ENCODE data around the gene LY6G6F.
A peak's percentile ranks its signal among the peaks of the same experiment; 100 is the strongest.

Gene LY6G6F

GRCh38 chr6:31680226-31681134, 26.2 kb upstream of the LY6G6F start, which contains the start of gene LY6G5C:
Gene LY6G5C (minus strand): TSS chr6:31681067. CDS start chr6:31680373, 694 bp downstream.
- Histone ChIP-seq H3K27ac (replicated peaks; ENCODE audit: low read length) (no peak within 1 kb of the TSS), H3K9ac (ENCODE audit: low read depth, low read length, poor library complexity) (peak within 1 kb of the TSS; percentile 91), H3K4me2 (ENCODE audit: insufficient read depth, low read length, poor library complexity, severe bottlenecking) (peak within 1 kb of the TSS; percentile 87), H2BK15ac (ENCODE audit: low read length) (peak within 1 kb of the TSS; percentile 15), H3K4me1 (ENCODE audit: control insufficient read depth in 2 of 2, insufficient read depth in 1 of 2, low read depth in 1 of 2, low read length in 2 of 2) (peaks cover 4 to 9% of the 10 kb centered on the region in 2 donors), H3K4ac (ENCODE audit: low read length) (no peak within 1 kb of the TSS), H2AK5ac (ENCODE audit: low read depth, low read length) (peak within 1 kb of the TSS; percentile 47), H3K18ac (ENCODE audit: low read length) (peak within 1 kb of the TSS; percentile 88), H4K8ac (ENCODE audit: low read depth, low read length) (no peak within 1 kb of the TSS), H3K79me1 (ENCODE audit: low read depth, low read length) (no peaks in the 10 kb centered on the region), H3K36me3 (replicated peaks in 1 of 2; ENCODE audit: control insufficient read depth in 2 of 2, insufficient read depth in 2 of 2, low read length in 2 of 2) (peaks cover 0 to 27% of the 10 kb centered on the region in 2 donors), H3K23ac (ENCODE audit: low read depth, low read length, poor library complexity) (peak within 1 kb of the TSS; percentile 57), H3K14ac (ENCODE audit: low read length) (peak within 1 kb of the TSS; percentile 44), H2BK12ac (ENCODE audit: low read length) (no peak within 1 kb of the TSS), H3K9me3 (replicated peaks in 1 of 2; ENCODE audit: control insufficient read depth in 2 of 2, insufficient read depth in 1 of 2, low read depth in 1 of 2, low read length in 2 of 2) (no peaks in the 10 kb centered on the region), H2BK5ac (ENCODE audit: low read length) (peak within 1 kb of the TSS; percentile 63), H3K27me3 (ENCODE audit: control insufficient read depth in 3 of 3, insufficient read depth in 3 of 3, low read depth in 1 of 3, low read length in 3 of 3) (peaks cover 0 to 16% (median 7%) of the 10 kb centered on the region in 3 experiments), H4K91ac (ENCODE audit: low read depth, low read length, poor library complexity) (no peak within 1 kb of the TSS), H2BK120ac (ENCODE audit: low read depth, low read length) (no peak within 1 kb of the TSS), H3K4me3 (ENCODE audit: low read length in 2 of 2) (peak within 1 kb of the TSS in 1 of 2 donors; percentile 73), H2AFZ (ENCODE audit: low read length) (peak within 1 kb of the TSS; percentile 69)
- peak; percentile 56 for DNase-seq (ENCODE audit: low spot score)
- WGBS, 2 donors (ENCODE audit: extremely low coverage in 2 of 2, insufficient read length in 2 of 2, insufficient replicate concordance in 1 of 2), result no CpG with 5 or more reads among the region's 17 CpGs

GRCh38 chr6:31681135-31681671, 25.5 kb upstream of the LY6G6F start:
- H3K23ac ChIP-seq (ENCODE audit: low read depth, low read length, poor library complexity), result no peak overlapping the region
- H3K27ac ChIP-seq (replicated peaks; ENCODE audit: low read length), result no peak overlapping the region
- H2BK15ac ChIP-seq (ENCODE audit: low read length), result peak overlapping the region; percentile 15
- no CpG with 5 or more reads among the region's 40 CpGs for WGBS, 2 donors (ENCODE audit: extremely low coverage in 2 of 2, insufficient read length in 2 of 2, insufficient replicate concordance in 1 of 2)
- peak overlapping the region; percentile 63 for H2BK5ac ChIP-seq (ENCODE audit: low read length)
- H4K8ac ChIP-seq (ENCODE audit: low read depth, low read length), result no peak overlapping the region
- H2AFZ ChIP-seq (ENCODE audit: low read length), result no peak overlapping the region
- peaks cover 4 to 9% of the 10 kb centered on the region in 2 donors for H3K4me1 ChIP-seq (ENCODE audit: control insufficient read depth in 2 of 2, insufficient read depth in 1 of 2, low read depth in 1 of 2, low read length in 2 of 2)
- H3K9ac ChIP-seq (ENCODE audit: low read depth, low read length, poor library complexity), result peak overlapping the region; percentile 91
- H3K18ac ChIP-seq (ENCODE audit: low read length), result peak overlapping the region; percentile 88
- H2AK5ac ChIP-seq (ENCODE audit: low read depth, low read length), result peak overlapping the region; percentile 47
- no peaks in the 10 kb centered on the region for H3K79me1 ChIP-seq (ENCODE audit: low read depth, low read length)
- H2BK120ac ChIP-seq (ENCODE audit: low read depth, low read length), result no peak overlapping the region
- DNase-seq (ENCODE audit: low spot score), result no peak
- H3K4me3 ChIP-seq (ENCODE audit: low read length in 2 of 2), result peak overlapping the region in 1 of 2 donors; percentile 73
- no peaks in the 10 kb centered on the region for H3K9me3 ChIP-seq (replicated peaks in 1 of 2; ENCODE audit: control insufficient read depth in 2 of 2, insufficient read depth in 1 of 2, low read depth in 1 of 2, low read length in 2 of 2)
- H3K14ac ChIP-seq (ENCODE audit: low read length), result peak overlapping the region; percentile 44
- H4K91ac ChIP-seq (ENCODE audit: low read depth, low read length, poor library complexity), result no peak overlapping the region
- peak overlapping the region; percentile 87 for H3K4me2 ChIP-seq (ENCODE audit: insufficient read depth, low read length, poor library complexity, severe bottlenecking)
- H2BK12ac ChIP-seq (ENCODE audit: low read length), result no peak overlapping the region
- peaks cover 0 to 33% of the 10 kb centered on the region in 2 donors for H3K36me3 ChIP-seq (replicated peaks in 1 of 2; ENCODE audit: control insufficient read depth in 2 of 2, insufficient read depth in 2 of 2, low read length in 2 of 2)
- H3K27me3 ChIP-seq (ENCODE audit: control insufficient read depth in 3 of 3, insufficient read depth in 3 of 3, low read depth in 1 of 3, low read length in 3 of 3), result peaks cover 0 to 16% (median 7%) of the 10 kb centered on the region in 3 experiments
- H3K4ac ChIP-seq (ENCODE audit: low read length), result no peak overlapping the region

- WGBS, 2 donors (ENCODE audit: extremely low coverage in 2 of 2, insufficient read length in 2 of 2, insufficient replicate concordance in 1 of 2), result no CpG with 5 or more reads among the region's 13 CpGs
- no peak overlapping the region for H2BK12ac ChIP-seq (ENCODE audit: low read length)
- H3K4ac ChIP-seq (ENCODE audit: low read length), result no peak overlapping the region
- H3K4me1 ChIP-seq (ENCODE audit: control insufficient read depth in 2 of 2, insufficient read depth in 1 of 2, low read depth in 1 of 2, low read length in 2 of 2), result peaks cover 4 to 9% of the 10 kb centered on the region in 2 donors
- no peaks in the 10 kb centered on the region for H3K9me3 ChIP-seq (replicated peaks in 1 of 2; ENCODE audit: control insufficient read depth in 2 of 2, insufficient read depth in 1 of 2, low read depth in 1 of 2, low read length in 2 of 2)
- no peak overlapping the region for H4K8ac ChIP-seq (ENCODE audit: low read depth, low read length)
- H3K4me2 ChIP-seq (ENCODE audit: insufficient read depth, low read length, poor library complexity, severe bottlenecking), result peak overlapping the region; percentile 82
- no peaks in the 10 kb centered on the region for H3K79me1 ChIP-seq (ENCODE audit: low read depth, low read length)
- no peak overlapping the region for H2AFZ ChIP-seq (ENCODE audit: low read length)
- H2BK5ac ChIP-seq (ENCODE audit: low read length), result no peak overlapping the region
- no peak overlapping the region for H2BK15ac ChIP-seq (ENCODE audit: low read length)
- no peak overlapping the region for H4K91ac ChIP-seq (ENCODE audit: low read depth, low read length, poor library complexity)
- peak overlapping the region; percentile 18 for H3K18ac ChIP-seq (ENCODE audit: low read length)
- no peak overlapping the region for H3K14ac ChIP-seq (ENCODE audit: low read length)
- peak overlapping the region; percentile 65 for H2AK5ac ChIP-seq (ENCODE audit: low read depth, low read length)
- no peak overlapping the region for H3K27ac ChIP-seq (replicated peaks; ENCODE audit: low read length)
- no peak overlapping the region for H2BK120ac ChIP-seq (ENCODE audit: low read depth, low read length)
- peaks cover 16 to 57% of the 10 kb centered on the region in 2 donors for H3K36me3 ChIP-seq (replicated peaks in 1 of 2; ENCODE audit: control insufficient read depth in 2 of 2, insufficient read depth in 2 of 2, low read length in 2 of 2)
- no peak for DNase-seq (ENCODE audit: low spot score)
- H3K9ac ChIP-seq (ENCODE audit: low read depth, low read length, poor library complexity), result peak overlapping the region; percentile 22
- peaks cover 0 to 16% (median 7%) of the 10 kb centered on the region in 3 experiments for H3K27me3 ChIP-seq (ENCODE audit: control insufficient read depth in 3 of 3, insufficient read depth in 3 of 3, low read depth in 1 of 3, low read length in 3 of 3)
- H3K23ac ChIP-seq (ENCODE audit: low read depth, low read length, poor library complexity), result peak overlapping the region; percentile 61
- H3K4me3 ChIP-seq (ENCODE audit: low read length in 2 of 2), result no peak overlapping the region
Measured at GRCh38 chr6:31683591-31683990, 23.1 kb upstream of the LY6G6F start.

- Histone ChIP-seq H4K91ac (ENCODE audit: low read depth, low read length, poor library complexity) (no peak overlapping the region), H3K79me1 (ENCODE audit: low read depth, low read length) (no peaks in the 10 kb centered on the region), H3K4ac (ENCODE audit: low read length) (no peak overlapping the region), H3K4me3 (ENCODE audit: low read length in 2 of 2) (no peak overlapping the region), H3K9ac (ENCODE audit: low read depth, low read length, poor library complexity) (no peak overlapping the region), H2BK15ac (ENCODE audit: low read length) (no peak overlapping the region), H4K8ac (ENCODE audit: low read depth, low read length) (no peak overlapping the region), H2BK5ac (ENCODE audit: low read length) (no peak overlapping the region), H2BK12ac (ENCODE audit: low read length) (no peak overlapping the region), H3K4me1 (ENCODE audit: control insufficient read depth in 2 of 2, insufficient read depth in 1 of 2, low read depth in 1 of 2, low read length in 2 of 2) (peaks cover 3 to 8% of the 10 kb centered on the region in 2 donors), H3K27ac (replicated peaks; ENCODE audit: low read length) (no peak overlapping the region), H3K4me2 (ENCODE audit: insufficient read depth, low read length, poor library complexity, severe bottlenecking) (no peak overlapping the region), H2AFZ (ENCODE audit: low read length) (no peak overlapping the region), H3K23ac (ENCODE audit: low read depth, low read length, poor library complexity) (no peak overlapping the region), H3K18ac (ENCODE audit: low read length) (no peak overlapping the region), H2BK120ac (ENCODE audit: low read depth, low read length) (no peak overlapping the region), H3K14ac (ENCODE audit: low read length) (no peak overlapping the region), H3K9me3 (replicated peaks in 1 of 2; ENCODE audit: control insufficient read depth in 2 of 2, insufficient read depth in 1 of 2, low read depth in 1 of 2, low read length in 2 of 2) (no peaks in the 10 kb centered on the region), H3K27me3 (ENCODE audit: control insufficient read depth in 3 of 3, insufficient read depth in 3 of 3, low read depth in 1 of 3, low read length in 3 of 3) (peaks cover 0 to 7% (median 5%) of the 10 kb centered on the region in 3 experiments), H3K36me3 (replicated peaks in 1 of 2; ENCODE audit: control insufficient read depth in 2 of 2, insufficient read depth in 2 of 2, low read length in 2 of 2) (peaks cover 35 to 85% of the 10 kb centered on the region in 2 donors), H2AK5ac (ENCODE audit: low read depth, low read length) (no peak overlapping the region)
- DNase-seq (ENCODE audit: low spot score), result no peak
- no CpG with 5 or more reads among the region's 5 CpGs for WGBS, 2 donors (ENCODE audit: extremely low coverage in 2 of 2, insufficient read length in 2 of 2, insufficient replicate concordance in 1 of 2)
Measured at GRCh38 chr6:31686483-31686882, 20.2 kb upstream of the LY6G6F start.

Data from neuronal stem cell (in vitro differentiated cells).